GM19035 (cell line): ENCODE data around the gene SPPL3.

Experiments used
- ATAC-seq: cut with Tn5 transposase; IDR thresholded peaks from one replicate; pipeline ENCODE4 v1.9.1; 2021; ENCODE audit not compliant: unreplicated experiment

The SPPL3 gene

GRCh38 chr12:120725659-120726509 lies 178.3 kb downstream of the SPPL3 start, which contains the start of gene ACADS:
TSS of gene ACADS (plus strand) at chr12:120725826. CDS start at chr12:120725886, 60 bp downstream.
- ATAC-seq = peak; percentile 95

GRCh38 chr12:120725151-120725658 lies 179.0 kb downstream of the SPPL3 start:
- peak; percentile 15 for ATAC-seq

DNA sequence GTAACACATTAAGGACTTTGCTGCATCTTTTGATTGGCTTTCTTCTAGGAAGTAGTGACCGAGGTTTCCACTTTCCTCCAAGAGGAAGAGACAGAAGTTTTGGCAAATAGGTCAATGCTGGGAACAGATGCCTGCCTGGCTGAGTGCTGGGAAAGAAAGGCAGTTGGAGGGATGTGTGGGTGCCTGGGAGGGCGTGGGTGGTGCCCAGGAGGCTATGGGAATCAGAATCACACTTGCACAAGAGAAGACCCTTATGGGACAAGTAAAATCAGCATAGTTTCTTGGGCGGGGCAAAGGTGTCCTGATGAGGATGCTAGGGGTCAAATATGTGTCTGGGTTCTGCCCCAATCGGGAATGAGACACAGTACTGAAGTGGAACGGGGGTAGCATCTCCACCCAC lies 179.4 kb downstream of the SPPL3 start:
- ATAC-seq = no peak

DNA sequence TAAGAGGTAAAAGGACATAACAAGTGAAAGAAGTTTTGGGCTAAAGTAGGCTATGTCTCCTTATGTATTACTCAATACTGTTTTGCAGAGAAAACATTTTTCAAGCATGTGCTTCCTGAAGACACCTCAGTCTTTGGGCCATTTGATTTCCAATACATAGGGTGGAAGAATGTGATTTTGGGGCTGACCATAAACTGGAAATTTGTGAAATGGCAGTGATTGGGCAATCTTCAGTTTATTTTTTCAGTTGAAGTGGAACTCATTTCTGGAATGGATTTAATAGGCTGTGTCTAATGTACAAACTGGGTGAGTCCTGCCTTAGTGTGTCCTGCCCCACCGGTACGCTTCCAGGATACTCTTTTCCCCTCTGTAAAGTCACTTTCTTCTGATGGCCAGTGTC lies 181.4 kb downstream of the SPPL3 start:
- ATAC-seq = no peak

DNA sequence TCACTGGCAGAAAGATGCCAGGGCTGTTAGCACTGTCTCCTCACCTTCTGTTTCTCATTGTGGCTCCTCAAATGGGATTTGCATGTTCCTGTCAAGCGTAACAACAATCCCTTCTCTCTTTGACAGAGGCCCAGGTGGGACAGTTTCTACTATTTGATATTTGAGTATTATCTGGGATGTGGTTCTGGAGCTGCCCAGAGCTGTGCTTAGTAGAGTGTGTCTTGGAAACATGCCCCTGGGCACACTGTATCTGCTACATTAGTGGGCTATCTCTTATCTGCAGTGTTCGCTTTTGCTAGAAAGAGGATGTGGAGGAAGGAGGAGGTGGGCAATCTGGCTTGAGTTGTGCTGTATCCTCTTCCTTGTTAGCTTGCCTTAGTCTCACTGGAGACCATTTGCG lies 182.3 kb downstream of the SPPL3 start:
- no peak for ATAC-seq

DNA sequence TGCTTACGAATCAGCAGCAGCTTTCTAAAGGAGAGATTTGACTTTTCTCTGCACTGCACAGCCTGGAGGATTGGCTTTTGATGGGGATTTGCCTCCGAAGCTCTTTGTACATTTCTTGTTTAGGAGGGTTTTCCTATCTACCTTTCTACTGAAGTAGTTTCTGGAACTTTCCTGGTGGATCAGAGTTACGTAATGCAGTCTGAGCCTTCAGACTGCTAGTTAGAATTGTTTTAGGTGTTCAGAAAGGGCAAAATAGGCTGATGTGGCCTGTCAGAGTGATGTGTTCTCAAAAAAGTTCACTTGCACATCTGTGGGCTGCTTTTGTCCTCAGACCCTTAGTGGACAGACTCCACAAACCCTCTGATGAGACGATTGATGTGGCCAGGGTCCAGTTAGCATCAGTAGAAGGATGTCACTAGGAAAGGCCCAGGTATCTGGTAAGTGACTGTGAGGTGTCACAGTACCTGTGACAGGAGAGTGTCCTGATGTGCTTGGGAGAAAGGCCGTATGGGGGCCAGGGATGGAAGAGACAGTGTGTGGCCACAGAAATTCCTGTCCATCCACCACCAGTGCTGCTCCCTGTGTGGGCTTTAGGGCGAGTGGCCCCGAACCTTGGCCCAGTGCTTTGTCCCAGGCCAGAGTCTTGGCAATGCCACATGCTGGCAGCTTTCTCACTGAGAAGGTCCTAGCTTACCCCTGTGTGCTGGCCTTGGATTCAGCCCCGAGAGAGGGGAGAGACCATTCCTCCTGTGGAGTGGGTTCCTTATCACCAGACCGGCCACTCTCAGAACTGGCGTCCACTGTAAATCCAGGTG lies 183.0 kb downstream of the SPPL3 start:
- no peak for ATAC-seq

- ATAC-seq = no peak
Measured at GRCh38 chr12:120720234-120720986, 183.7 kb downstream of the SPPL3 start.

DNA sequence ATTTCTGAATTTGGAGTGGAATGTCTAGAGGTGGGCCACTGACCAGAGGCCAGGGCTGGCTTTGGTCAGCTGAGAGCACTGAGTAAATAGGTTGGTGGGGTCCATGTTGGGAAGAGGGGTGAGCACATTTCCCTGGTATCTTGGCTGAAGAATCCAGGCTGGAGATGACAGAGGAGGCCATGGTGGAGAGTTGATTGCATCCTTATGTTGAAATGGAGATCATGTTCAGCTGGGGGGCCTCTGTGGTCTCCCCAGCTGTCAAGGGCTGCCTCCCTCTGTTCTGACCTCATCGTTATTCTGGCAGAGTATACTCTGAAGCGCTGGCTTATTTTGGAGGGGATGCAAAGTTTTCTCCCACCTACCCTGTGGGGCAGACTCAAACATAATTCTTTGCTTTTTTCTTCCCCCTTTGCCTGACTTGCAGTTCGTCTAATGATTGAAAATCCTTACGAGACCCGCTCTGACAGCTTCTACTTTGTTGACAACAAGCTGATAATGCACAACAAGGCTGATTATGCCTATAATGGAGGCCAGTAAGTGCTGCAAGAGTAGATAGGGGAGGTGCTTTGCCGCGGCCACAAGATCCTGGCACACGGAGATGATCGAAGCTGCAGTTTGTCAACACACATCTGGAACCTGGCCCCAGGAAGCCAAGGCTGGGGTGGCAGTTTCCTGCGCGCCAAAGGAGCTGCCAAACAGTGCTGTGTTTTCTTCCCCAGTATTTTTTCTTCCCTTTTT lies 184.5 kb downstream of the SPPL3 start:
- no peak for ATAC-seq

DNA sequence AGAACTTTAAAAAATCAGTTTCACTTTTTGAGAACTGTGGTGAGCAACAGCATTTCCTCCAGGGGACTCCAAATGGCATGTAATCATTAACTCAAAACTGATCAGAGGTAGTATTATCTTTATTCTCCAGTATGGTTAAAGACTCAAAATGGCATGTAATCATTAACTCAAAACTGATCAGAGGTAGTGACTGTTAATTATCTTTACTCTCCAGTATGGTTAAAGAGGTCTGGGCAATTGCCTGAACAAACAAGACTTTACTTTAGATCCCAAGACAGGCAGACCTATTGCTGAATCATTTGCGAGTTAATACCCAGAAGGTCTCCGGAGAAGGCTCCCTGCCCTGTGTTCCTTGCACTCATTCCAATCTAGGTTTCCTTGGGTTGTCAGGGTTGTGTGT lies 185.1 kb downstream of the SPPL3 start:
- no peak for ATAC-seq

- no peak for ATAC-seq
Measured at GRCh38 chr12:120718055-120718454, 186.1 kb downstream of the SPPL3 start.

- no peak for ATAC-seq
Measured at GRCh38 chr12:120713861-120714482, 190.2 kb downstream of the SPPL3 start.

DNA sequence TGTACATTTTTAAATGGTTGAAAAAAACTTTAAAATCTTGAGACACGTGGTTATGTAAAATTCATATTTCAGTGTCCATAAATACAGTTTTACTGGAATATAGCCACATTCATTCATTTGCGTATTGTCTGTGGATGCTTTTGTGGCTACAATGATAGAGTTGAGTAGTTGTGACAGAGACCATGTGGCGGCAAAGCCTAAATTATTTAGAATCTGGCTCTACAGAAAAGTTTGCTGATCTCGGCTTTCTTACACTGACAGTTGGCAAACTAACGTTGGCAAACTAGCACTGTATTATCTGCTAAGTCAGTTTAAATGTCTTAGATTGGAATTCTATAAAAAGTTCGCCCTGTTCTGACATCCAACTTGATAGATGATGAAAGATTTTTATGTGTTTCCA lies 191.5 kb downstream of the SPPL3 start:
- ATAC-seq = no peak
